GM21825 (cell line): Measurements from ENCODE around the gene PTH1R.

Source experiments
- ATAC-seq: cut with Tn5 transposase; IDR thresholded peaks from one replicate; pipeline ENCODE4 v1.9.1; 2021; ENCODE audit warnings: mild to moderate bottlenecking, moderate library complexity; ENCODE audit not compliant: unreplicated experiment

Gene PTH1R

GRCh38 chr3:46881596-46882376 is 4.3 kb downstream of the PTH1R start:
- ATAC-seq = no peak

- no peak for ATAC-seq
Observed at GRCh38 chr3:46882377-46883053, 5.0 kb downstream of the PTH1R start.

GRCh38 chr3:46883054-46883829 is 5.7 kb downstream of the PTH1R start:
- ATAC-seq = no peak

- no peak for ATAC-seq
Observed at GRCh38 chr3:46883830-46884185, 6.3 kb downstream of the PTH1R start.

- ATAC-seq = no peak
Observed at GRCh38 chr3:46884427-46884826, 6.9 kb downstream of the PTH1R start.

- ATAC-seq = no peak
Observed at GRCh38 chr3:46884929-46885328, 7.4 kb downstream of the PTH1R start.

- ATAC-seq = no peak
Observed at GRCh38 chr3:46885612-46886011, 8.1 kb downstream of the PTH1R start.

- ATAC-seq = no peak
Observed at GRCh38 chr3:46887980-46888494, 10.5 kb downstream of the PTH1R start.

- no peak for ATAC-seq
Observed at GRCh38 chr3:46888705-46889104, 11.2 kb downstream of the PTH1R start.

GRCh38 chr3:46889381-46890110 is 12.0 kb downstream of the PTH1R start:
- ATAC-seq = no peak

DNA sequence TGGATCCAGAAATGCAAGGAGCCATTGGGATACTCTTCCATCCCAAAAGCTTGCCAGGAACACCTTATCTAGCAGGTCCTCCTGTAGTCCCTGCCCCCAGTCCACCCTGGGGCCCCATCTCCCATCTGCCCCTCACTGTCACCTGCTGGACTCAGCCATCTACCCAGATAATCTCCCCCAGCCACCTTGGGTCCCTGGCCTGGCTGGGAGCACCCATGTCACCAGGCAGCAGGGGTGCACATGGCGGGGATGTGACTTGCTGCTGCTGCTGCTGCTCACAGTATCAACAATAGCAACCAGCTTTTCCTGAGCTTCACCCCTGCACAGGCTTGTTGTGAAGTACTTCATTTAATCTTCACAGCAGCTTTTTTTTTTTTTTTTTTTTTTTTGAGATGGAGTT is 12.6 kb downstream of the PTH1R start:
- ATAC-seq = no peak

GRCh38 chr3:46891132-46891531 is 13.6 kb downstream of the PTH1R start:
- ATAC-seq = no peak

- ATAC-seq = no peak
Observed at GRCh38 chr3:46892285-46893145, 15.0 kb downstream of the PTH1R start.

- no peak for ATAC-seq
Observed at GRCh38 chr3:46893146-46893748, 15.7 kb downstream of the PTH1R start.

- no peak for ATAC-seq
Observed at GRCh38 chr3:46893763-46894162, 16.2 kb downstream of the PTH1R start.

DNA sequence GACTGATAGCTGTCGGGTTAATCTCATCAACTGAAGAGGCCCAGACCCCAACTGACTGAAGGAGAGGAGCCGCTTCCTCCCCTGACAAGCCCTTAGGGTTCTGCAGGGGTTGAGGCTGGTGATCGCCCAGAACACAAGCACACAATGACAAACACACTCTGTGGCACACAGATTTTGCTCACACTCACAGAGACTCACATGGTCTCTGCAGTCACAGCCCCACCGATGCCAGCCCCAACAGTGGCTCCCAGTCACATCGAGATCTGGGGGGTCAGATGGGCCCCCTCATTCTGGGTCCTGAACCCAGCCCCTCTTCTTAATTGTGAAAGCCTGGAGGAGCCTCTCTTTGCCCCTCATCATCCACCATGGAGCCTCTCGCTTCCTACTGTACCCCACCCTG is 16.7 kb downstream of the PTH1R start:
- no peak for ATAC-seq

DNA sequence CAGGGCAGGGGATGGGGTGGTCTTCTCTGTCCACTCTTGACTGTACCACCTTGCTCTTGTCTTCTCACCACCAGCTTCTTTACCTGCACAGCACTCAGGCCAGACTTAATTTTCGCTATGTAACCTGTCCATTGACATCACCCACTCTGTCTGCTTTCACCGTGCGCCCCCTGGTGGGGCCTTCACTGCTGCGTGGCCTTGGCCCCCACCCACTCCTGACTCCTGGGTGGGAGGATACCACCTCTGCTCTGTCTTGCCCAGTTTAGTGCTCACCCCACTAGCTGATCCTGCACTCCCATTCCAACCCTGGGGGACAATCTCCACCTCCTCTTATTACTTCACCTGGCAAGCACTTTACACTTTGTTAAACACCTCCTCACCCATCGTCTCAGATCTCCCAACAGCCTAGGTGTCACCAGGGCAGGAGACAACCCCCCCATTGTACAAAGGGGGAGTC is 17.7 kb downstream of the PTH1R start:
- no peak for ATAC-seq

DNA sequence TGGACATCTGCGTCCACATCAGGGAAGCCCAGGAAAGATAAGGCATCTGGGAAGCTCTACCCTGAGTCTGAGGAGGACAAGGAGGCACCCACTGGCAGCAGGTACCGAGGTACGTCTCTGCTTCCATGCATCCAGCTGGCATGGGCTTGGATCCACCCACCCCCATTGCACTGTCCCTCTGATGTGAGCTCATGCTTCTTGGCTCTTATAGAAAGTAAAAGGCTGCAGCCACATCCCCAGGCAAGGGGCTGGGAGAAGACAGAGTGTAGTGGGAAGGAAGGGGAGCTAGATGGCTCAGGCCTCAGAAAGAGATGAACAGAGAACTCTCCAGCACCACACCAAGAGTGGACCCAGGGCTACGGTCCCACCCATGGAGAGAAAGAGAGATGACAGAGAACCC is 18.2 kb downstream of the PTH1R start:
- no peak for ATAC-seq

- no peak for ATAC-seq
Observed at GRCh38 chr3:46896386-46896785, 18.9 kb downstream of the PTH1R start.
